Measurements from ENCODE around the gene ARID5B. TPM values are rescaled to one million over a fixed set of nuclear protein-coding genes. Genes with fewer than 3 reads are reported as not detected.
"Not testable (repeated sequence)": the region's sequence is repeated elsewhere in the genome, so short reads cannot be mapped to it uniquely, and the experiment has no call there.

The ARID5B gene
- polyA plus RNA-seq, 1 experiment = 137 TPM

DNA sequence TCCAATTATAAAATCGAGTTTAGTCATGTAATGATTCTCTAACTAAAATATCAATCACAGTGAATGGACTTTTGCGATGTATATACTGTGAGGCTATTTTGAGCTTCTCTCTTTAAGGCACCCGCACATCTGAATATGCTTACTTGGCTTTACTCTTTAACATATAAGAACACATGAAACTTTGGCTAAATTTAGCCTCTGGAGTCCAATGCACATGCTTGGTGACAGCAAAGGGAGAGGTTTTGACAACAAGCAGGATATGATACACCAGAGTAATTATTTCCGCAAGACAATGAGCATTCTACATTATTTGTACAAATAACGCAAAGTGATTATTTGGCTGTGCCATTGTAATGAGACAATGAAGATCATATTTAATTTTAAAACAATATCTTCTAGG, 72.4 kb downstream of the ARID5B start:
- no peak for TF ChIP-seq CTCF (IDR thresholded peaks at IDR 0.05; ENCODE audit: low read depth, low read length)
- CTCF ChIA-PET = interaction anchor here (1.2 to 1.9 kb wide), 2 partner anchors 10 to 291 kb away, joined by 3 to 7 read pairs; no protein-coding TSS in a partner anchor
- POLR2A ChIA-PET = interaction anchor here (1.1 kb wide), 1 partner anchor 70 kb away, joined by 3 read pairs; no protein-coding TSS in a partner anchor
- no peak for DNase-seq (ENCODE audit: low read depth, low spot score)
- H3K27ac ChIP-seq (ENCODE audit: low read depth, low read length) = no peak overlapping the region
- H3K4me3 ChIP-seq (ENCODE audit: low read depth, low read length) = no peak overlapping the region
- no peaks in the 10 kb centered on the region for H3K27me3 ChIP-seq (ENCODE audit: control insufficient read depth, insufficient read depth, low read length)
- no peaks in the 10 kb centered on the region for H3K9me3 ChIP-seq (ENCODE audit: control insufficient read depth, insufficient read depth, low read length)

DNA sequence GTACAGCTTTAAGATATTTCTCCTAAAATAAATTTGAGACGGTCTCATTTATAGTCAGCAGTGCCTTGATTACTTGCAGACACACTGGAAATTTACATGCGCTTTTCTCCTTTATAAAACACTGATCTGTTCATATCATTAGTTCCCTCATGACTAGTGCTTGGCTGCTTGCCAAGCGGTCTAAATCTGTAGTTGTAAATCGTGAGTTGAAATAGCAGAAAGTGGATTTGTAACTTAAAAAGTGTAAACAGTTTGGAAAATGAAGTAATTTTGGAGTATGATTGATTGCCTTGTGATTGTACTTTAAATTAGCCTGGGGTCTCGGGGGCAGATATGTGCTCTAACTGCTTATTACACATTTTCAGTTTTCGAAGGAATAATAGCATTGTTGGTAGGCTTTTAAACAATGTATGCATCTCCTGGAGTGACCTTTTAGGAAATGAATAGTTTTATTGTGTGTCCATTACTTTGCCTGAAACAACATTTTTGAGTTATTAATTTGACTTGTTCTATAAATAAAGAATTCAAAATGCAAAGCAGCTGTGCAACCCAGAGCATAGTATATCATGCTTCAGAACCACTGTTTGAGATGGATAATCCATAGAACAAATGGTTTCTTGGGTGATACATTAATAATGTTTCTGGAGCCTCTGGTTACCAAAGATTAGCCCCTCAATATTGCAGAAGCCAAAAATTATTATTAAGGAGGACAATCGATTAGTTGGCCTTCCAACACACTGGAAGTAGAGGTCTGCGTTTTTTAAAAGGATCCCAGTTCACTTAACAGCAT, 73.3 kb downstream of the ARID5B start:
- DNase-seq (ENCODE audit: low read depth, low spot score) = peak; percentile 38
- H3K9me3 ChIP-seq (ENCODE audit: control insufficient read depth, insufficient read depth, low read length) = no peaks in the 10 kb centered on the region
- POLR2A ChIA-PET = interaction anchor here (1.1 kb wide), 1 partner anchor 71 kb away, joined by 3 read pairs; no protein-coding TSS in a partner anchor
- H3K27ac ChIP-seq (ENCODE audit: low read depth, low read length) = no peak overlapping the region
- CTCF ChIA-PET = no interaction called here
- no peaks in the 10 kb centered on the region for H3K27me3 ChIP-seq (ENCODE audit: control insufficient read depth, insufficient read depth, low read length)
- TF ChIP-seq CTCF (IDR thresholded peaks at IDR 0.05; ENCODE audit: low read depth, low read length) = no peak
- no peak overlapping the region; the same call in 1 of the 2 replicates for H3K4me3 ChIP-seq (ENCODE audit: low read depth, low read length)

GRCh38 chr10:61975391-61975932, 74.0 kb downstream of the ARID5B start:
- Histone ChIP-seq H3K27me3 (ENCODE audit: control insufficient read depth, insufficient read depth, low read length) (no peaks in the 10 kb centered on the region), H3K9me3 (ENCODE audit: control insufficient read depth, insufficient read depth, low read length) (no peaks in the 10 kb centered on the region), H3K27ac (ENCODE audit: low read depth, low read length) (no peak overlapping the region), H3K4me3 (ENCODE audit: low read depth, low read length) (no peak overlapping the region)
- CTCF ChIA-PET = interaction anchor here (1.3 kb wide), 1 partner anchor 11 kb away, joined by 3 read pairs; no protein-coding TSS in a partner anchor
- peak; percentile 36 for DNase-seq (ENCODE audit: low read depth, low spot score)
- POLR2A ChIA-PET = interaction anchor here (1.2 kb wide), 1 partner anchor 50 kb away, joined by 5 read pairs; no protein-coding TSS in a partner anchor
- TF ChIP-seq CTCF (IDR thresholded peaks at IDR 0.05; ENCODE audit: low read depth, low read length) = no peak

DNA sequence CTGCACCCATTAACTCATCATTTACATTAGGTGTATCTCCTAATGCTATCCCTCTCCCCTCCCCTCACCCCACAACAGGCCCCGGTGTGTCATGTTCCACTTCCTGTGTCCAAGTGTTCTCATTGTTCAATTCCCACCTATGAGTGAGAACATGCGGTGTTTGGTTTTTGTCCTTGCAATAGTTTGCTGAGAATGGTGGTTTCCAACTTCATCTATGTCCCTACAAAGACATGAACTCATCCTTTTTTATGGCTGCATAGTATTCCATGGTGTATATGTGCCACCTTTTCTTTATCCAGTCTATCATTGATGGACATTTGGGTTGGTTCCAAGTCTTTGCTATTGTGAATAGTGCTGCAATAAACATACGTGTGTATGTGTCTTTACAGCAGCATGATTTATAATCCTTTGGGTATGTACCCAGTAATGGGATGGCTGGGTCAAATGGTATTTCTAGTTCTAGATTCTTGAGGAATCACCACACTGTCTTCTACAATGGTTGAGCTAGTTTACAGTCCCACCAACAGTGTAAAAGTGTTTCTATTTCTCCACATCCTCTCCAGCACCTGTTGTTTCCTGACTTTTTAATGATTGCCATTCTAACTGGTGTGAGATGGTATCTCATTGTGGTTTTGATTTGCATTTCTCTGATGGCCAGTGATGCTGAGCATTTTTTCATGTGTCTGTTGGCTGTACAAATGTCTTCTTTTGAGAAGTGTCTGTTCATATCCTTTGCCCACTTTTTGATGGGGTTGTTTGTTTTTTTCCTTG, 75.6 kb downstream of the ARID5B start:
- CTCF ChIA-PET; DNase-seq (ENCODE audit: low read depth, low spot score); H3K27ac ChIP-seq (ENCODE audit: low read depth, low read length); H3K9me3 ChIP-seq (ENCODE audit: control insufficient read depth, insufficient read depth, low read length); H3K27me3 ChIP-seq (ENCODE audit: control insufficient read depth, insufficient read depth, low read length); H3K4me3 ChIP-seq (ENCODE audit: low read depth, low read length); POLR2A ChIA-PET: not testable (repeated sequence)

- Histone ChIP-seq H3K4me3 (ENCODE audit: low read depth, low read length) (no peak overlapping the region), H3K27me3 (ENCODE audit: control insufficient read depth, insufficient read depth, low read length) (no peaks in the 10 kb centered on the region), H3K9me3 (ENCODE audit: control insufficient read depth, insufficient read depth, low read length) (no peaks in the 10 kb centered on the region), H3K27ac (ENCODE audit: low read depth, low read length) (no peak overlapping the region)
- ChIA-PET POLR2A (no interaction called here), CTCF (interaction anchor here (0.6 kb wide), 1 partner anchor 56 kb away, joined by 3 read pairs; no protein-coding TSS in a partner anchor)
- no peak for DNase-seq (ENCODE audit: low read depth, low spot score)
- no peak for TF ChIP-seq CTCF (IDR thresholded peaks at IDR 0.05; ENCODE audit: low read depth, low read length)
Measured at GRCh38 chr10:61978965-61979364, 77.5 kb downstream of the ARID5B start.

Measured in AG04450 (cell line).